OCI-LY7 (cell line): Measurements from ENCODE around the gene WWOX. TPM values are rescaled to one million over a fixed set of nuclear protein-coding genes. Genes with fewer than 3 reads are reported as not detected.

ENCODE experiments used
- BruUV-seq: library from RNA; stranded (reverse); fragments of 400-500 nt; replicated peaks from 2 replicates; lab custom pipeline; 2021; lab: Mats Ljungman, UMichigan
- CTCF ChIA-PET: fragments of 300-600 bp; sonication (Branson Sonifier 250); formaldehyde crosslinking; loops from one replicate; lab custom pipeline; 2022; ENCODE audit warnings: antibody characterized with exemption; ENCODE audit not compliant: unreplicated experiment; lab: Charles Lee
- POLR2A ChIA-PET: fragments of 300-600 bp; sonication (Branson Sonifier 250); formaldehyde crosslinking; loops from one replicate; lab custom pipeline; 2022; ENCODE audit warnings: antibody characterized with exemption; lab: Charles Lee
- DNase-seq: peaks from one replicate; pipeline ENCODE4 v3.0.0-alpha.2; 2015; ENCODE audit warnings: low spot score
- H2AFZ ChIP-seq: fragments of 200-600 bp; sonication (generic), shearing (Covaris generic); 2 replicates; pipeline ENCODE4 v1.6.1; 2014; ENCODE audit warnings: mild to moderate bottlenecking, antibody characterized with exemption, low read length, moderate library complexity
- H3K27ac ChIP-seq: fragments of 200-600 bp; sonication (generic); 2 replicates; pipeline ENCODE4 v1.5.1; 2014; ENCODE audit warnings: mixed run types, low read depth, mild to moderate bottlenecking, moderate library complexity, low read length, inconsistent platforms; ENCODE audit not compliant: poor library complexity, severe bottlenecking
- H3K36me3 ChIP-seq: fragments of 200-600 bp; sonication (generic); 2 replicates; pipeline ENCODE4 v1.6.1; 2014; ENCODE audit warnings: mild to moderate bottlenecking, antibody characterized with exemption, low read length, moderate library complexity, mixed read lengths; ENCODE audit not compliant: insufficient read depth
- H3K4me1 ChIP-seq: fragments of 200-600 bp; sonication (generic); 2 replicates; pipeline ENCODE4 v1.5.1; 2014; ENCODE audit warnings: mild to moderate bottlenecking, low read length; ENCODE audit not compliant: insufficient read depth, poor library complexity, severe bottlenecking
- H3K4me2 ChIP-seq: fragments of 200-600 bp; sonication (generic); 2 replicates; pipeline ENCODE4 v1.6.1; 2014; ENCODE audit warnings: mild to moderate bottlenecking, low read length
- H3K4me3 ChIP-seq: fragments of 200-600 bp; sonication (generic); 2 replicates; pipeline ENCODE4 v1.5.1; 2014; ENCODE audit warnings: mild to moderate bottlenecking, low read depth, low read length; ENCODE audit not compliant: poor library complexity, severe bottlenecking
- H3K79me2 ChIP-seq: fragments of 200-600 bp; sonication (generic); 2 replicates; pipeline ENCODE4 v1.6.1; 2016; ENCODE audit warnings: low read depth, mild to moderate bottlenecking, low read length, moderate library complexity, mixed read lengths; ENCODE audit not compliant: insufficient read depth
- H3K9me2 ChIP-seq: fragments of 200-600 bp; sonication (generic); 2 replicates; pipeline ENCODE4 v1.6.1; 2016; ENCODE audit warnings: mild to moderate bottlenecking, low read length, mixed read lengths; ENCODE audit not compliant: insufficient read depth
- H3K9me3 ChIP-seq: fragments of 200-600 bp; sonication (generic); 2 replicates; pipeline ENCODE4 v1.6.1; 2014; ENCODE audit warnings: mild to moderate bottlenecking, mixed run types, low read length, mixed read lengths
- H4K20me1 ChIP-seq: fragments of 200-600 bp; sonication (generic); 2 replicates; pipeline ENCODE4 v1.6.1; 2014; ENCODE audit warnings: mild to moderate bottlenecking, antibody characterized with exemption, low read length, moderate library complexity, mixed read lengths; ENCODE audit not compliant: insufficient read depth
- CTCF ChIP-seq: fragments of 200-600 bp; sonication (generic); conservative IDR thresholded peaks from 2 replicates; pipeline ENCODE4 v1.5.1; 2014; ENCODE audit warnings: mild to moderate bottlenecking, antibody characterized with exemption, low read length, moderate library complexity, mixed read lengths
- EZH2phosphoT487 ChIP-seq: fragments of 200-600 bp; sonication (generic); IDR thresholded peaks from 2 replicates; pipeline ENCODE4 v1.6.1; 2018; ENCODE audit warnings: low read depth, borderline replicate concordance, mild to moderate bottlenecking, mixed run types, antibody characterized with exemption, low read length, moderate library complexity, mixed read lengths
- intact Hi-C: fragments of 100-400 bp; cut with micrococcal nuclease; formaldehyde crosslinking; loops from one replicate; pipeline ENCODE4 v1.10.0; 2022; ENCODE audit not compliant: unreplicated experiment
- total RNA-seq, 2 experiments: library from RNA; depleted of rRNA in 1 of 2; stranded (reverse); fragments of >200 nt in 1 of 2; shearing (Covaris generic) in 1 of 2; gene quantifications; 2 replicates each; pipeline ENCODE4 v1.2.3, GENCODE V29; 2014 to 2022

WWOX gene
- total RNA-seq, 2 experiments from 2014 or later, result 40.2 to 47.6 TPM

GRCh38 chr16:79165506-79165905, 1066.1 kb downstream of the WWOX start:
- H3K79me2 ChIP-seq, result no peaks in the 10 kb centered on the region
- no TSS peak for BruUV-seq
- H3K9me2 ChIP-seq, result no peaks in the 10 kb centered on the region
- H3K9me3 ChIP-seq, result peaks cover 9% of the 10 kb centered on the region; the same call in 1 of the 2 replicates
- ChIA-PET POLR2A (no interaction called here), CTCF (no interaction called here)
- no peaks in the 10 kb centered on the region for H3K36me3 ChIP-seq
- no peaks in the 10 kb centered on the region for H4K20me1 ChIP-seq
- TF ChIP-seq EZH2phosphoT487, result no peak
- H3K4me1 ChIP-seq, result no peaks in the 10 kb centered on the region
- no peak overlapping the region for H3K4me3 ChIP-seq
- no peak overlapping the region for H3K27ac ChIP-seq
- intact Hi-C loops, result no loop called here
- DNase-seq, result no peak
- no peak overlapping the region for H3K4me2 ChIP-seq
- no peak overlapping the region for H2AFZ ChIP-seq

GRCh38 chr16:79167893-79168292, 1068.4 kb downstream of the WWOX start:
- no peak for TF ChIP-seq CTCF
- no peak for TF ChIP-seq EZH2phosphoT487
- no peak overlapping the region for H3K4me2 ChIP-seq
- H3K36me3 ChIP-seq, result no peaks in the 10 kb centered on the region
- no peaks in the 10 kb centered on the region for H4K20me1 ChIP-seq
- intact Hi-C loops, result no loop called here
- ChIA-PET CTCF (no interaction called here), POLR2A (no interaction called here)
- no peaks in the 10 kb centered on the region for H3K79me2 ChIP-seq
- peaks cover 9% of the 10 kb centered on the region; the same call in 1 of the 2 replicates for H3K9me3 ChIP-seq
- no peak overlapping the region for H3K27ac ChIP-seq
- BruUV-seq, result no TSS peak
- no peak overlapping the region for H2AFZ ChIP-seq
- no peak for DNase-seq
- H3K4me3 ChIP-seq, result no peak overlapping the region
- H3K4me1 ChIP-seq, result no peaks in the 10 kb centered on the region
- no peaks in the 10 kb centered on the region for H3K9me2 ChIP-seq

- Histone ChIP-seq H4K20me1 (no peaks in the 10 kb centered on the region), H3K4me2 (no peak overlapping the region), H3K27ac (no peak overlapping the region), H3K9me2 (no peaks in the 10 kb centered on the region), H3K4me1 (no peaks in the 10 kb centered on the region), H3K79me2 (no peaks in the 10 kb centered on the region), H3K9me3 (peaks cover 9% of the 10 kb centered on the region; the same call in 1 of the 2 replicates), H3K36me3 (no peaks in the 10 kb centered on the region), H3K4me3 (no peak overlapping the region), H2AFZ (no peak overlapping the region)
- CTCF ChIA-PET, result no interaction called here
- POLR2A ChIA-PET, result no interaction called here
- intact Hi-C loops, result no loop called here
- TF ChIP-seq EZH2phosphoT487 (no peak), CTCF (no peak)
- no TSS peak for BruUV-seq
- no peak for DNase-seq
Measured at GRCh38 chr16:79168321-79168720, 1068.9 kb downstream of the WWOX start.
